Chondrocyte (in vitro differentiated cells): ENCODE results near the gene SELENOO. TPM values are rescaled to one million over a fixed set of nuclear protein-coding genes. Genes with fewer than 3 reads are reported as not detected.
A peak's percentile ranks its signal among the peaks of the same experiment; 100 is the strongest.

Source experiments
- DNase-seq: peaks from one replicate; pipeline ENCODE4 v3.0.0; 2021; ENCODE audit warnings: mixed read lengths, low spot score
- H3K27ac Mint-ChIP-seq: one replicate; pipeline ENCODE4 v1.8.0; 2021; ENCODE audit warnings: mild to moderate bottlenecking, moderate library complexity, mixed read lengths; ENCODE audit not compliant: unreplicated experiment
- H3K27me3 Mint-ChIP-seq: 2 replicates; pipeline ENCODE4 v1.8.0; 2021; ENCODE audit warnings: low read depth, mixed read lengths
- H3K36me3 Mint-ChIP-seq: 2 replicates; pipeline ENCODE4 v1.8.0; 2021; ENCODE audit warnings: low read depth, mixed read lengths
- H3K4me1 Mint-ChIP-seq: 2 replicates; pipeline ENCODE4 v1.8.0; 2021; ENCODE audit warnings: low read depth, mild to moderate bottlenecking, mixed read lengths
- H3K4me3 Mint-ChIP-seq: one replicate; pipeline ENCODE4 v1.8.0; 2021; ENCODE audit warnings: mild to moderate bottlenecking, moderate library complexity, mixed read lengths; ENCODE audit not compliant: unreplicated experiment
- H3K9me3 Mint-ChIP-seq: 2 replicates; pipeline ENCODE4 v1.8.0; 2021; ENCODE audit warnings: low read depth, mixed read lengths
- total RNA-seq: library from RNA; stranded (reverse); gene quantifications from 3 replicates; pipeline ENCODE4 v1.2.1, GENCODE V29; 2021
- TF ChIP-seq, protein P1 (sequence below): fragments of 200-600 bp; sonication (generic); IDR thresholded peaks from 2 replicates; pipeline ENCODE4 v1.5.0; 2021; ENCODE audit warnings: antibody characterized with exemption, mild to moderate bottlenecking, moderate library complexity

SELENOO gene
- total RNA-seq, 1 donor from 2014 or later, result 17.1 TPM

DNA sequence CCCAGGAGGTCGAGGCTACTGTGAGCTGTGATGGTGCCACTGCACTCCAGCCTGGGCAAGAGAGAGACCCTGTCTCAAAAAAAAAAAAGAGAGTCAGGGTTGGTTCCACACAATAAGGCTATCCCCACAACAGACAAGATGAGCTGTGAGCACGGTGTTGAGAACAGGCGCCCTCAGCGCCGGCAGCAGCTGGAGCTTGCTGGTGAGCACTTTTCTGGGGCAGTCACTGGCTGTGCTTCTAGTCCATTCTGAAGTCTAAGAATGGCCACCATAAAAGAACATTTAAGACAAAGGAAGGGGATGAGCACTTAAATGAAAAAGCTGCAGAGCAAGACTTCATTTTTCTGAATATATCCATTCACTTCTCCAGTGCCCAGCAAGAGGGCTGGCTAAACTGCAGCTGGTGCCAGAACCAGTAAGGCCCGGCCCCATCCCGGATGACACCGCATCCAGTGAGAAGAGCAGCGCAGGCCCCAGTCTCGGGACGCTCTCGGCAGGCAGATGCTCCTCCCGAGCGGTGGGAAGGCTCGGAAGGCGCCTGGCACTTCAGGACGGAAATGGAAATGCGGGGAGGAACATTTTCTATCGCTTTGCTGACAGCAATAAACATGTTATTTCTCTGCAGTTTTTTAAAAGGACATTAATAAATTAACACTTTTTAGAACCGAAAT, 31.8 kb downstream of the SELENOO start:
- H3K9me3 Mint-ChIP-seq, result no peaks in the 10 kb centered on the region
- H3K4me1 Mint-ChIP-seq, result no peaks in the 10 kb centered on the region
- H3K36me3 Mint-ChIP-seq, result peaks cover 7% of the 10 kb centered on the region
- no peaks in the 10 kb centered on the region for H3K27me3 Mint-ChIP-seq
- no peak overlapping the region for H3K4me3 Mint-ChIP-seq
- no peak for DNase-seq
- no peak overlapping the region for H3K27ac Mint-ChIP-seq
- TF ChIP-seq, protein P1, sequence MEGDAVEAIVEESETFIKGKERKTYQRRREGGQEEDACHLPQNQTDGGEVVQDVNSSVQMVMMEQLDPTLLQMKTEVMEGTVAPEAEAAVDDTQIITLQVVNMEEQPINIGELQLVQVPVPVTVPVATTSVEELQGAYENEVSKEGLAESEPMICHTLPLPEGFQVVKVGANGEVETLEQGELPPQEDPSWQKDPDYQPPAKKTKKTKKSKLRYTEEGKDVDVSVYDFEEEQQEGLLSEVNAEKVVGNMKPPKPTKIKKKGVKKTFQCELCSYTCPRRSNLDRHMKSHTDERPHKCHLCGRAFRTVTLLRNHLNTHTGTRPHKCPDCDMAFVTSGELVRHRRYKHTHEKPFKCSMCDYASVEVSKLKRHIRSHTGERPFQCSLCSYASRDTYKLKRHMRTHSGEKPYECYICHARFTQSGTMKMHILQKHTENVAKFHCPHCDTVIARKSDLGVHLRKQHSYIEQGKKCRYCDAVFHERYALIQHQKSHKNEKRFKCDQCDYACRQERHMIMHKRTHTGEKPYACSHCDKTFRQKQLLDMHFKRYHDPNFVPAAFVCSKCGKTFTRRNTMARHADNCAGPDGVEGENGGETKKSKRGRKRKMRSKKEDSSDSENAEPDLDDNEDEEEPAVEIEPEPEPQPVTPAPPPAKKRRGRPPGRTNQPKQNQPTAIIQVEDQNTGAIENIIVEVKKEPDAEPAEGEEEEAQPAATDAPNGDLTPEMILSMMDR, result no peak

DNA sequence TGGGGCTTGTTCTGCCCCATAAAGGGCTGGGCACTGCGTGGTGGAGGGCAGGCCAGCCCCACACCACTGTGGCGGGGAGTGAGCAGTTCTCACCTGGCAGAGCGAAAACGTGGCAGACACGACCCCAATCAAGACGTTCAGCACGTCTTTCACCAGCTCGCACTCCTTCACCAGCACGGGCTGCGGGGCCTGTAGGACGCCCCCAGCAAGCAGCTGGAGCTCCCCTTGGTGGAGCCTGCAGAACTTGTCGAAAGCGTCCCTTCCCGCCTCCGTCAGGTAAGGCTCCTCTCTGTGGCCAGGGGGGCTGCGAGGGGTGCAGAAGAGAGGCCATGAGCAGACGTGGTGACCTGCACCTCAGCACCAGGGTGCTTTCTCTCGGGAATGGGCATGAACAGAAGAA, 32.4 kb downstream of the SELENOO start:
- H3K9me3 Mint-ChIP-seq, result no peaks in the 10 kb centered on the region
- TF ChIP-seq, protein P1, result no peak
- H3K36me3 Mint-ChIP-seq, result peaks cover 7% of the 10 kb centered on the region

DNA sequence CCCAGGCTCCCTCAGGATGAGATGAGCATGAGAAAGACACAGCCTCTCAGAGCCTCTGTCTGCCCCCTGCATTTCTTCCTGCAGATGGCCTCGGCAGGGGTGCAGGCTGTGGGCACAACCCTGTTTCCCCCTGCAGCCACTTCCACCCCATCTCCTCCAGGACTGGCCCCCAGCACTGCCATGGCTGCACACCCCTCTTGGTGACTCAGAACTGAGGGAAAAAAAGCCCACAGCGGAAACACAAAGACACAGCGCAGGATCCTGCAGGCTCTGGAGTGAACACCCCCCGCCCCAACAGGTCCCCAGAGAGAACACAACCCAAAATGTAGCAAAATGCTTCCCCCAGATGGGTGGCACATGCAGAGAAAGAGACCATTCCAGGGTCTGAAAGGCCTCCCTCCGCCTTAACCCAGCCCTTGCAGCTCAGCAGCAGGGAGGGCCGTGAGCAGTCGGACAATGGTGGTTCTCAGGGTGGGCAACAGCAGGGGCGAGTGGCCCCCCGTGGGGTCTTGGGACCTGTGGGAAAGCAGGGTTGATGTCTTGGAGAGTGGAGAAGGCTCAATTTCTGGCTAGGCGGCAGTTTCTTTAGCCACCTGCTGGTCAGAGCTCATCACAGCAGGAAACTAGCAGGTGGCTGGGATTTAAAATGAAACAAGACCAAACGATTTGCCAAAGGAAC, 36.1 kb downstream of the SELENOO start:
- no peaks in the 10 kb centered on the region for H3K27me3 Mint-ChIP-seq

More for the DNA sequence above, 32.4 kb downstream of the SELENOO start:
- Mint-ChIP-seq H3K4me1 (no peaks in the 10 kb centered on the region), H3K27ac (no peak overlapping the region), H3K4me3 (no peak overlapping the region), H3K27me3 (no peaks in the 10 kb centered on the region)
- DNase-seq, result no peak

DNA sequence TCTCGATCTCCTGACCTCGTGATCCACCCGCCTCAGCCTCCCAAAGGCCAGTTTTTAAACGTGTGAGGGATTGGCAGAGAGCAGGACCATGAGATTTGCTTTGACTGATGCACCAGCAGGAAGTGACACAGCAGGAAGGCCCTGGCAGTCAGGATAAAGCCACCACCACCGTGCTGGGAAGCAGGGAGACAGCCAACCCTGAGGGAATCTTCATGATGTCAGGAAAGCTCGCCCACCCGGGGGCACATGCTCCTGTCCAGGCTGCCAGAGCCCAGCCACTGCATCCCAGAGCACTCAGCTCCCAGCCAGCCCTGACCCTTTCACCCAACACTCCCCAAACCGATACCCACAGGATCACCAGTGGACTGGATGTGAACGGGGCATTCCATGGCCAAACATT, 37.9 kb downstream of the SELENOO start:
- DNase-seq, result no peak
- Mint-ChIP-seq H3K9me3 (no peaks in the 10 kb centered on the region), H3K27ac (no peak overlapping the region), H3K36me3 (peaks cover 2% of the 10 kb centered on the region), H3K4me1 (peaks cover 29% of the 10 kb centered on the region), H3K27me3 (no peaks in the 10 kb centered on the region), H3K4me3 (no peak overlapping the region)
- TF ChIP-seq, protein P1, result no peak

More for the DNA sequence above, 36.1 kb downstream of the SELENOO start:
- DNase-seq, result no peak
- no peak overlapping the region for H3K4me3 Mint-ChIP-seq
- no peak overlapping the region for H3K27ac Mint-ChIP-seq
- H3K4me1 Mint-ChIP-seq, result peaks cover 10% of the 10 kb centered on the region
- H3K36me3 Mint-ChIP-seq, result peaks cover 2% of the 10 kb centered on the region
- TF ChIP-seq, protein P1, result peak; percentile 71
- no peaks in the 10 kb centered on the region for H3K9me3 Mint-ChIP-seq

DNA sequence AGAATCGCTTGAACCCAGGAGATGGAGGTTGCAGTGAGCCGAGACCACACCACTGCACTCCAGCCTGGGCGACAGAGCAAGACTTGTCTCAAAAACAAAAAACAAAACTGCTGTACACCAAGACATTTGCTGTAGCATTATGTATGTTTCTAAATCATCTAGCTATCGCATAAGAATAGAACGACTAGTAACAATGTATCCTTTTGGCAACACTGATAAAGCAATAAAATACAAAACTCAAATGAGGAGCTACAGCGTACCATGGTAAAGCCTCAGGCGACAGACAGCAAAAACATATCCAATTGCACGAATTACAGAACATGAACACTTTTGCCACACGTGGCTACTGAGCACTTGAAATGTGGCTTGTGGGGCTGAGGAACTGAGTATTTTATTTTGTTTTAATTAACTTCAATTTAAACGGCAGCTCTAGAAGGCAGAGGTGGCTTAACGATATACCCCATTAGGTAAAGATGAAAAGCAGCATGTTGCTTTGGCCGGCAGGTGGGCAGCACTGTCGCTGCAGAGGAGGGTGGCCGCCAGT, 41.7 kb downstream of the SELENOO start:
- no peaks in the 10 kb centered on the region for H3K9me3 Mint-ChIP-seq
- TF ChIP-seq, protein P1, result no peak
- peak overlapping the region; percentile 41 for H3K27ac Mint-ChIP-seq
- peaks cover 7% of the 10 kb centered on the region for H3K36me3 Mint-ChIP-seq
- H3K4me3 Mint-ChIP-seq, result peak overlapping the region; percentile 96
- peaks cover 43% of the 10 kb centered on the region for H3K4me1 Mint-ChIP-seq
- H3K27me3 Mint-ChIP-seq, result no peaks in the 10 kb centered on the region
- DNase-seq, result no peak
